Immature natural killer cell (primary cell): ENCODE data around the gene ARHGEF38. TPM values are rescaled to one million over a fixed set of nuclear protein-coding genes. Genes with fewer than 3 reads are reported as not detected.

Source experiments
- DNase-seq, 3 donors: peaks; one replicate each; pipeline ENCODE4 v3.0.0; 2022; ENCODE audit warnings: mixed read lengths in 1 of 3
- H3K27ac Mint-ChIP-seq, 6 donors: one replicate each; pipeline ENCODE4 v1.8.0; 2020; ENCODE audit warnings: mixed read lengths in 6 of 6, mild to moderate bottlenecking in 5 of 6, inconsistent platforms in 4 of 6, moderate library complexity in 3 of 6
- H3K27me3 Mint-ChIP-seq, 3 donors: one replicate each; pipeline ENCODE4 v1.8.0; 2020 to 2021; ENCODE audit warnings: low read depth in 3 of 3, mild to moderate bottlenecking in 3 of 3, mixed read lengths in 3 of 3, moderate library complexity in 3 of 3, inconsistent platforms in 1 of 3
- H3K36me3 Mint-ChIP-seq, 3 donors: one replicate each; pipeline ENCODE4 v1.8.0; 2020; ENCODE audit warnings: mixed read lengths in 3 of 3, inconsistent platforms in 2 of 3, mild to moderate bottlenecking in 2 of 3
- H3K4me1 Mint-ChIP-seq, 2 donors: one replicate each; pipeline ENCODE4 v1.8.0; 2020; ENCODE audit warnings: inconsistent platforms in 2 of 2, mild to moderate bottlenecking in 2 of 2, mixed read lengths in 2 of 2, moderate library complexity in 1 of 2
- H3K4me3 Mint-ChIP-seq, 5 donors: one replicate each; pipeline ENCODE4 v1.8.0; 2020; ENCODE audit warnings: mild to moderate bottlenecking in 5 of 5, mixed read lengths in 5 of 5, inconsistent platforms in 3 of 5, moderate library complexity in 3 of 5
- H3K9me3 Mint-ChIP-seq, 6 donors: one replicate each; pipeline ENCODE4 v1.8.0; 2020; ENCODE audit warnings: mild to moderate bottlenecking in 6 of 6, mixed read lengths in 6 of 6, inconsistent platforms in 4 of 6, moderate library complexity in 3 of 6
- polyA plus RNA-seq, 3 donors: library from polyadenylated mRNA; unstranded; fragments of 300-500 nt; fragmentation: Illumina TruSeq; gene quantifications; one replicate each; pipeline ENCODE4 v1.2.3, GENCODE V29; 2021

Gene ARHGEF38
- polyA plus RNA-seq, 3 donors from 2014 or later, result not detected

DNA sequence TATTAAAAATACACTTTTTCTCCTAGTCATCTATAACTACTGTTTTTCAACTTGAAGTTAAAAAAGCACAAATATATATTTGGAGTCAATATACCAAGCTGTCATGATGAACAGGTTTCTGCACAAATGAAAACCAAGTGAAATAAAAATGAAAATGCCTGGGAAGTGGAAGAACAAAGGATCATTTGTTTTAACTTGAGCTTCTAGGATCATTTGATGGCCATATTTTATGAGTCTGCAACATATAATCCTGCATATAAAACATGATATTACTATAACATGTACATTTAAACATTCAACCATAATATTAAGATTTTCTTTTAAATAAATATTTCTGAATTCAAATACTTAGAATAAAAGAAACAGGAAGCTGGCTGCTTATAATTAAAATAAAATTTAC, 8.5 kb upstream of the ARHGEF38 start:
- Mint-ChIP-seq H3K36me3 (no peaks in the 10 kb centered on the region), H3K27me3 (peaks cover 0 to 3% (median 0%) of the 10 kb centered on the region in 3 donors), H3K27ac (no peak overlapping the region), H3K4me3 (no peak overlapping the region), H3K4me1 (peaks cover 0 to 10% of the 10 kb centered on the region in 2 donors), H3K9me3 (peaks cover 0 to 4% (median 0%) of the 10 kb centered on the region in 6 donors)
- no peak for DNase-seq

DNA sequence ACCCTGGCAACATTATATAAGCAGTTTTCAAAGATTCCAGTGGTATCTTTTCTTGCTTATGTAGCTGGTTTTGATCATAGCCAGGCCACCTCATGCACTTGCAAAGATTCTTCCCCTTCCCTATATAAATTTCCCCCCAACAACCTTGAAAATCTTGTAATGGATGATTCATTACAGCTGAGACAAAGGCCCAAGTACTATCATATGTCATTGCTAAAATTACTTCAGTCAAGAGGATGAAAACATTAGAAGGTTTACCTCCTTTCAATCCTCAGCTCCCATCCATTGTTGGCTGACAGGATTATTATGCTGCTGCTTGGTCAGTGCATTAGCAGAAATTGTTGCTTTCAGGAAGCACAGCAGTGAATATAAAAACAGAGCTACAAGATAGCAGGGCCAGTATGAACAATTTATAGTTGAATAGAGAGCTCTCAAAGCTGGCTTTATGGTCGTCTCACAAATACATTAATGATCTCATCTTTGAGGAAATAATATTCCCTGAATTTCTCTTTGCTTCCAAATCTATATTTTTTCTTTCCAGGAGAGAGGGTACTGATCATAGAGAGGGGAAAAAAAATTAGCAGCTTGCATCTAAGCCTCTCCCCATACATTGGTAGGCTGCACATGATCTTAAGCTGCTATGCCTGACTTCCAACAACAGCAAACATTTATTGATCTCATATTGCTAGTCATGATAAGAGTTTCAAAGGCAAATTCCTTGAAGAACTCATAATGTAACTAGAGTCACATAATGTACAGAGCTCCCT, 7.7 kb upstream of the ARHGEF38 start:
- no peaks in the 10 kb centered on the region for H3K36me3 Mint-ChIP-seq
- peaks cover 0 to 10% of the 10 kb centered on the region in 2 donors for H3K4me1 Mint-ChIP-seq
- H3K4me3 Mint-ChIP-seq, result no peak overlapping the region
- peaks cover 0 to 6% (median 0%) of the 10 kb centered on the region in 3 donors for H3K27me3 Mint-ChIP-seq
- DNase-seq, result no peak
- H3K9me3 Mint-ChIP-seq, result peaks cover 0 to 4% (median 0%) of the 10 kb centered on the region in 6 donors
- H3K27ac Mint-ChIP-seq, result no peak overlapping the region

DNA sequence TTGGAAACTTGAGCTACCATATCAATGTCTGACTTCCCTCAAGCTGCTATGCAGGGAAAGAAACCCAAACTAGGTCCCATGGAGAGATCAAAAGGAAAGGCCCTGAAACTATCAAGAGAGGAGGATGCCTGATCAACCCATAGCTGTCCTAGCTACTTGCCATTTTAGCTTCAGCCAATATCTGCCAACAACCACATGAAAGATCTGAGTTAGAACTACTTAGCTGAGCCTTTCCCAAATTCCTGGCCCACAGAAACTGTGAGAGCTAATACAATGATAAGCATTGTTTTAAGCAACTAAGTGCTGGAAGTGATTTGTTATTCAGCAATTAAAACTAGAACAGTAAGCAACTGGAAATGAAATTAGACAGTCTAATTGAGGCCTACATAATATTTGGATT, 6.3 kb upstream of the ARHGEF38 start:
- no peak overlapping the region for H3K27ac Mint-ChIP-seq
- H3K27me3 Mint-ChIP-seq, result peaks cover 0 to 3% (median 0%) of the 10 kb centered on the region in 3 donors
- peaks cover 0 to 10% of the 10 kb centered on the region in 2 donors for H3K4me1 Mint-ChIP-seq
- DNase-seq, result no peak
- peaks cover 0 to 4% (median 0%) of the 10 kb centered on the region in 6 donors for H3K9me3 Mint-ChIP-seq
- no peak overlapping the region for H3K4me3 Mint-ChIP-seq
- H3K36me3 Mint-ChIP-seq, result no peaks in the 10 kb centered on the region

DNA sequence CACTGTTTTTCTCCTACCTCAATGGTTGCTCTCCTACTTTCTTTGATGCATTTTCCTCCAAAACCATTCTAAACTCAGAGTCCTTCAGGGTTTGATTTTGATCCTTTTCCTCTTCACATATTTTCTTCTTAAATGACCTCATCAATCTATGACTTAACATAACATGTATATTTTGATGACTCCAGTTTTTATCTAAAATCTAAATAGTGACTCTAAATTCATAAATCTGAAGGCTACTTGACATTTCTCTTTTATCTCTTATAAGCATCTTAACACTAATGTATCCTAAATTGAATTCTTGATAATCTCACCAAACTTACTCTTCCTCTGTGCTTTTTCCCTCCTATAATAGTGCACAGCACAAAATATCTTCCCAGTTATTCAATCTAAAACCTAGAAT, 4.7 kb upstream of the ARHGEF38 start:
- Mint-ChIP-seq H3K36me3 (no peaks in the 10 kb centered on the region), H3K4me1 (no peaks in the 10 kb centered on the region), H3K9me3 (peaks cover 0 to 4% (median 0%) of the 10 kb centered on the region in 6 donors), H3K4me3 (no peak overlapping the region), H3K27me3 (peaks cover 0 to 3% (median 0%) of the 10 kb centered on the region in 3 donors), H3K27ac (no peak overlapping the region)
- DNase-seq, result no peak

DNA sequence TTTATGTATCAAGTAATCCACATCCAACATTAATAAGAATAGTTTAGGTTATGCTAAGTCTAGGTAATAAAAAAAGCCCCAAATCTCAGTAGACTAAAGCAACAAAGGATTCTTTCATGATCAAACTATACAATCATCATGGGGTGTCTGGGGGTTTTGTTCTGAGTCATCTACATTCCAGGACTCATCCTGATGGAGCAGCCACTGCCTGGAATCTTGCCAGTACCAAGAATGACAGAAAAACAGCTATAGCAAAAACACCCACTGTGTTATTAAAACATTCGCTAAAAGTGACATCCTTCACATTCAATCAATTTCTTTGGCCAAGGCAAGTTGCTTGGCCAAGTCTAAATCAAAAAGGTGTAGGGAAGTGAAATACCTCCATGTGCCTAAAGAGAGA, 3.9 kb upstream of the ARHGEF38 start:
- no peak overlapping the region for H3K4me3 Mint-ChIP-seq
- H3K9me3 Mint-ChIP-seq, result peaks cover 0 to 4% (median 0%) of the 10 kb centered on the region in 6 donors
- H3K4me1 Mint-ChIP-seq, result no peaks in the 10 kb centered on the region
- no peaks in the 10 kb centered on the region for H3K36me3 Mint-ChIP-seq
- H3K27ac Mint-ChIP-seq, result no peak overlapping the region
- DNase-seq, result no peak
- peaks cover 0 to 3% (median 0%) of the 10 kb centered on the region in 3 donors for H3K27me3 Mint-ChIP-seq

DNA sequence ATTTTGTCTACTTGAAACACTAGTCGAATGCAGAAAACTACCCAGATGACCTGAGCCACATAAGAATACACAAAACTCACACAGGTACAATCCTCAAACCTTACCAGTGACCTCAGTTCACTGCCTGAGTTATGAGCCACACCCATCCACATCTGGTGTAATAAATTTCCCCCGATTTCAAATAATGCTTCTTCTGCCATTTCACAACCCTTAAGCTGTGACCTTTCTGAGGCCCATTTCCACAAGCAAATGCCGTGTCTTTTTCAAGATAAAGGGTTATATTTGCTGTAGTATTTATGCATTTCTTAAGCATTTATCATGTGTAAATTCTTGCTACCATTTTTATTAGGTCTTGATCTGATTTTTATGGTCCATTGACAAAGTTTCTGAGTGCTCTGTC, 1.8 kb upstream of the ARHGEF38 start:
- no peak overlapping the region for H3K4me3 Mint-ChIP-seq
- peaks cover 0 to 3% (median 0%) of the 10 kb centered on the region in 3 donors for H3K27me3 Mint-ChIP-seq
- DNase-seq, result no peak
- no peaks in the 10 kb centered on the region for H3K36me3 Mint-ChIP-seq
- H3K4me1 Mint-ChIP-seq, result no peaks in the 10 kb centered on the region
- H3K9me3 Mint-ChIP-seq, result peaks cover 0 to 5% (median 0%) of the 10 kb centered on the region in 6 donors
- H3K27ac Mint-ChIP-seq, result no peak overlapping the region

DNA sequence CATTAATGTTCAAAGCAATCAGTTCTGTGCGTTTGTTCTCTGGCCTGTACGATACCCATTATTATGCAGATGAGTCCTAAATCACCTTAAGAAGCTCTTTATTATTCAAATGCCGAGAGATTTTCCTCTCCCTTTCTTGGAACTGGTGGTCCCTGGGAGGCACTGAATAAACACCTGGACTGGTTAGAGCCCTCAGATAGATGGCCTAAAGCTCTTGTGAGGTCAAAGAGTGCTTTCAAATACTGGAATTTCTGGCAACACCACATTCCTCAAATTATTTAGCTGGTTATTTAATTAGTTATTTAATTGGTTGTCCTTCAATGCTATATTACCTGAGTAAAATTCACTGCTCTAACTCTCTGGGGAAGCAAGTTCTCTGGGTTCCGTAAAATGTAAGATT, 3.0 kb downstream of the ARHGEF38 start:
- H3K27me3 Mint-ChIP-seq, result peaks cover 0 to 5% (median 0%) of the 10 kb centered on the region in 3 donors
- H3K27ac Mint-ChIP-seq, result no peak overlapping the region
- no peaks in the 10 kb centered on the region for H3K36me3 Mint-ChIP-seq
- no peaks in the 10 kb centered on the region for H3K4me1 Mint-ChIP-seq
- peaks cover 0 to 3% (median 0%) of the 10 kb centered on the region in 6 donors for H3K9me3 Mint-ChIP-seq
- H3K4me3 Mint-ChIP-seq, result no peak overlapping the region
- no peak for DNase-seq

DNA sequence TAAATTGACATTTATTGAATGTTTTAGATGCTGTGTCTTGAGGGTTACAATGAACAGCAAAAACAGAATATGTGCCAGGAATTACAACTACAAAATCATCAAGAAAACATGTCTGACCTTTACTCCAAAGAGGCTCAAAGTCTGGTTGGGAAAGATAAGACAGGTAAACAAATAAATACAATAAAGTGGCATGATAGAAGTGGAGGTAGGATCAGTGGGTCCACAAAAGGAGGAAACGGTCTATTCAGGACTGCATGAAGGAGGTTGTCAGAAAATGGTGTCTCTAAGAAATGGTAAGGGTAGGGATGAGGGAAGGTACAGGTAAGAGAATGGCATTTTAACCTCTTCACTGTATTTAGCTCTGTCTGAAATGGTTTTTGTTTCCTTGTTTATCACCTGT, 3.8 kb downstream of the ARHGEF38 start:
- Mint-ChIP-seq H3K36me3 (no peaks in the 10 kb centered on the region), H3K27me3 (peaks cover 0 to 5% (median 0%) of the 10 kb centered on the region in 3 donors), H3K27ac (no peak overlapping the region), H3K4me3 (no peak overlapping the region), H3K4me1 (no peaks in the 10 kb centered on the region), H3K9me3 (peaks cover 0 to 3% (median 0%) of the 10 kb centered on the region in 6 donors)
- no peak for DNase-seq

DNA sequence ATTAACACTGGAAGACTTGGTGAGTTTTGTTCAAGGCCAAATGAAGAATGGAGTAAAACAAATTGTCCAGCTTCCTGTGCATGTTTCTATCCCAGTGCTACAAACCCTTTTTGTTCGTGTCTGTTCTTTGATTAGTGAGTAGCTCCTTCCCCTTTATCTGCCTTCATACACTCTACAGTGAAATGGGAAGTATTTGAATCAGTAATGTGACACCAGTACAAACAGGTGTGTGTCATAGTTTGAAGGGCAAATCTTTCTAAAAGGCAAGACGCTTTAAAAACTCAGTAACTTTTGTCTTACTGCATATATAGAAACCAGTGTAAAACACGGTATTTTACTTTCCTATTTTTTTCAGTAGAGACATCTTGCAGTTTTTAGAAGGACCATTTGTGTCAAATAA, 5.9 kb downstream of the ARHGEF38 start:
- H3K27ac Mint-ChIP-seq, result no peak overlapping the region
- DNase-seq, result no peak
- peaks cover 0 to 3% (median 0%) of the 10 kb centered on the region in 6 donors for H3K9me3 Mint-ChIP-seq
- no peak overlapping the region for H3K4me3 Mint-ChIP-seq
- no peaks in the 10 kb centered on the region for H3K4me1 Mint-ChIP-seq
- no peaks in the 10 kb centered on the region for H3K36me3 Mint-ChIP-seq
- peaks cover 0 to 6% (median 2%) of the 10 kb centered on the region in 3 donors for H3K27me3 Mint-ChIP-seq

DNA sequence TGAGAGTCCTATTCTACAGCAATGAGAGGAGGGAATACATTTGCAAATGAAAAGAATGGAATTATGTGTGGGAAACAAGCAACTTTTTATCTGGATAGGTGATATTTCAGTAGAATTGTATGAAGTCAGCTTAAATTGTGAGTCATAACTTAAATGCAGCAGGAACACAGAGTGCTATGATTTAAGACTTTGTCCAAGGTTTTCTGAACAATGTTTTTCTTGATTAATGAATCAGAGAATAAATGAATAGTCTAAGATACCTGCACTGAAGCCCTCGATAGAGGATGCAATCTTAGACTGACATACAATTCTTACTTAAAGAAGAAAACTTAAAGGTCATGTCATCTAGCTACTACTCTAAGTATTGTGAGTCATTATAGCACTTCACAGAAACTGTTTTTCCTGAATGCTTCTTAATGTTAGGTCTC, 8.0 kb downstream of the ARHGEF38 start:
- no peak for DNase-seq
- Mint-ChIP-seq H3K27ac (no peak overlapping the region), H3K27me3 (peaks cover 0 to 6% (median 2%) of the 10 kb centered on the region in 3 donors), H3K36me3 (no peaks in the 10 kb centered on the region), H3K9me3 (no peaks in the 10 kb centered on the region), H3K4me3 (no peak overlapping the region), H3K4me1 (no peaks in the 10 kb centered on the region)

DNA sequence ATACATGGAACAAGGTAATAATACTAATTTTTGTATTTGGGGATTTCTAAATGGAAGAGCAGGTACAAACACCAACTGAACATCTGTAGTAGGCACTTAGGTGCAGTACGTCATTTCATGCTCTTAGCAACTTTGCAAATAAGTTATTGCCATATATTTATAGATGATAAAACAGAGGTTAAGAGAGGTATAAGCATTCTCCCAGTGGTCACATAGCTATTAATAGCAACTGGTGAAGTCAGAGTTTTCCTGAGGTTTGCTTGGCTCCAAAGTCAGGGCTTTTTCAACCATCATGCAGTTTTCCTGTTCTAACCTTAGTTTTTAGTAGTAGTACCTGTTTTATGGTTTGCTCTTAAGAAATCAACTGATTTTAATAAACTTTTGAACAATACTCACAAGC, 10.9 kb downstream of the ARHGEF38 start:
- H3K4me1 Mint-ChIP-seq, result no peaks in the 10 kb centered on the region
- H3K27me3 Mint-ChIP-seq, result peaks cover 2 to 7% (median 5%) of the 10 kb centered on the region in 3 donors
- no peak overlapping the region for H3K27ac Mint-ChIP-seq
- DNase-seq, result no peak
- H3K36me3 Mint-ChIP-seq, result no peaks in the 10 kb centered on the region
- H3K9me3 Mint-ChIP-seq, result peaks cover 0 to 2% (median 0%) of the 10 kb centered on the region in 6 donors
- H3K4me3 Mint-ChIP-seq, result no peak overlapping the region

DNA sequence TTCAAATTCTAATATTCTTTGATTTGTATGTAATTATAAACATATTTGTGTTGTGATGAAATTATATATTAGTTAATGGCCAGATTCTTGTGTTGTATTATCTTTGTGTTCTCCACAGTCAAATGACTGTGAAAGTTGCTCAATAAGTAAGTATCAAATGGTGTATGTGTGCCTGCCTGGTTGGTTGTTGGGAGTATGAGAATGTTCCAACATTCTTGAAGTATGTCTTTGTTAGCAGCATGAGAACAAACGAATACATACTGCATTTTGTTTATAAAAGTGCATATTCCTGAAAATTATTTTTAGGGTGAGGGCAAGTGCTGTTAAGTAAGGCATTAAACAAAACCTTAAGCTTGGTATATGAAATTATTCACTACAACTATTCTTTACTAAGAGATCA, 16.2 kb downstream of the ARHGEF38 start:
- no peaks in the 10 kb centered on the region for H3K36me3 Mint-ChIP-seq
- H3K4me1 Mint-ChIP-seq, result no peaks in the 10 kb centered on the region
- H3K4me3 Mint-ChIP-seq, result no peak overlapping the region
- H3K27ac Mint-ChIP-seq, result no peak overlapping the region
- H3K27me3 Mint-ChIP-seq, result peaks cover 0 to 5% (median 3%) of the 10 kb centered on the region in 3 donors
- no peak for DNase-seq
- peaks cover 0 to 2% (median 0%) of the 10 kb centered on the region in 6 donors for H3K9me3 Mint-ChIP-seq

DNA sequence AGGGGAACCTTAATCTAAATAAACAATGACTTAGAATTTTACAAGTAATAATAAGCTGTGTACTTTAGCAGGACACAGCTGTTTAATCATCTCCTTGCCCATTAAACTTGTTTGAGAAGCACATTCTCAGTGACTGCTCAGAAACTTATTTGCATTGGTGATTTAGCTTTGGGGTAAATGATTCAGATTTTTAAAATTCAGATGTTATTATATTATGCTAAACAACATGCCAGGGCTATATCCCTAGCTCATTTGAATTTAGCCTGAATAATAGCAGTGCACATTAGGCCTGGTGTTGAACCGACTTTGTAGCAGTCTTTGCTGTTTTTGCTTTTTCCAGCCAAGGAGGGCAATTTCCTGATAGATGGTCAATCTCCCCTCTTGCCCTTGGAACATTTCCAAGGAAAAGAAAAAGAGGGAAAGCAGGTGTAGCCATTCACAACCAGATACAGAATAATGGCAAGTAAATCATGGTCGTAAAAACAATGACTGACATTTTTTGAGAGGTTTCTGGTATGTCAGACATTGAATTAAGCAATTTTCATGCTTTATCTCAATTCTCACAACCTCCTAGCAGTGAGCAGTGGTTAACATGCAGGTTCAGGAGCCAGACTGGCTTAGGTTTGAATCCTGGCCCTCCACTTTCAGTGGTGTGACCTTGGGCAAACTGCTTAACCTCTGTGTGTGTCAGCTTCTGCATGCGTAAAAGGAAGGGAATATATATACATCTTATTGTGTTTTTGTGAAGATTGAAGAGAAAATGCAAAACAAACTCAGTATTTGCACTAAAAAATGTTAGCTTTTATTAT, 16.8 kb downstream of the ARHGEF38 start:
- Mint-ChIP-seq H3K36me3 (no peaks in the 10 kb centered on the region), H3K4me3 (no peak overlapping the region), H3K27ac (no peak overlapping the region), H3K4me1 (no peaks in the 10 kb centered on the region), H3K9me3 (peaks cover 0 to 2% (median 0%) of the 10 kb centered on the region in 6 donors), H3K27me3 (peaks cover 0 to 5% (median 3%) of the 10 kb centered on the region in 3 donors)
- no peak for DNase-seq

DNA sequence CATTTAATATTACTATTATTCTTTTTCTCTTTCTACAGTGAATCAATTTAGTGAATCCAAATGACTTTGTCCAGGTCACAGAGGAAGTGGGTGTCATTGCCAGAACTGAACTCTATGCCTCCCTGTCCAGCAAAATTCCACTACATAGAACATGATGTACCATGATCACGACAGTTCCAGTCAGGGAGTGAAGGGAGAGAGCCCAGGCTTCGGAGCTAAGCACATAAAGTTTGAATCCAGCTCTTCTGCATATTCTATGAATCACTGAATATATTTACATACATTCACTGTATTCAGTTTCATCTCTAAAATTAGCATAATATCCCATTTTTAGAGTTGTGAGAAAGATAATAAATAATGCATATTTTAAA, 17.4 kb downstream of the ARHGEF38 start:
- H3K4me3 Mint-ChIP-seq, result no peak overlapping the region
- no peaks in the 10 kb centered on the region for H3K4me1 Mint-ChIP-seq
- H3K9me3 Mint-ChIP-seq, result peaks cover 0 to 2% (median 0%) of the 10 kb centered on the region in 6 donors
- no peak for DNase-seq
- peaks cover 0 to 5% (median 3%) of the 10 kb centered on the region in 3 donors for H3K27me3 Mint-ChIP-seq
- no peak overlapping the region for H3K27ac Mint-ChIP-seq
- no peaks in the 10 kb centered on the region for H3K36me3 Mint-ChIP-seq
